Measurements from ENCODE around the gene TRAT1. TPM values are rescaled to one million over a fixed set of nuclear protein-coding genes. Genes with fewer than 3 reads are reported as not detected.
"Not testable (repeated sequence)": the region's sequence is repeated elsewhere in the genome, so short reads cannot be mapped to it uniquely, and the experiment has no call there.

TRAT1 gene
- total RNA-seq, 2 experiments from 2014 or later, result not detected

DNA sequence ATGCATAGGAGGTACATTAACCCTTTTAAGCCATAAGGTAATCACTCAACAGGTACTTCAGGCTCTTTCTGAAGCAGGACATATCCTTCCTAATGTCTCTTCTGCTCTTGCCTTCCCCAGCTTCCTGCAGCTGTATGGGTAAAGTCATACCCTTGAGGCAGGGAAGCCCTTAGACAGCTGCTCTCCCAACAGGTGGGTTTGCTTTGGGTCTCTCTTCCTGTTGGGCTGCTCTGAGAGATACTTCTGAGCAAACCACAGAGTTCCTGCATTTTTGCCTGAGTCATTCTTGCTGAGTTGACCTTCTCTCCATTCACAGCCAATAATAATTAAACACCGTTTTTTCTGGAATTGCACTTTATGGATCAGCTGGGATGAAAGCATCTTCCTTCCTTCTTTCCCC is 2.0 kb upstream of the TRAT1 start:
- H4K20me1 ChIP-seq (ENCODE audit: insufficient read depth, low read length), result no peaks in the 10 kb centered on the region
- H3K79me2 ChIP-seq (ENCODE audit: insufficient read depth, low read depth, low read length), result no peaks in the 10 kb centered on the region
- H3K27ac ChIP-seq (ENCODE audit: low read depth, low read length, poor library complexity, severe bottlenecking), result no peak overlapping the region
- H3K36me3 ChIP-seq (ENCODE audit: insufficient read depth, low read length), result no peaks in the 10 kb centered on the region
- H3K9me3 ChIP-seq (ENCODE audit: low read length), result no peaks in the 10 kb centered on the region
- no peak overlapping the region for H2AFZ ChIP-seq (ENCODE audit: low read length)
- TF ChIP-seq, protein P1, sequence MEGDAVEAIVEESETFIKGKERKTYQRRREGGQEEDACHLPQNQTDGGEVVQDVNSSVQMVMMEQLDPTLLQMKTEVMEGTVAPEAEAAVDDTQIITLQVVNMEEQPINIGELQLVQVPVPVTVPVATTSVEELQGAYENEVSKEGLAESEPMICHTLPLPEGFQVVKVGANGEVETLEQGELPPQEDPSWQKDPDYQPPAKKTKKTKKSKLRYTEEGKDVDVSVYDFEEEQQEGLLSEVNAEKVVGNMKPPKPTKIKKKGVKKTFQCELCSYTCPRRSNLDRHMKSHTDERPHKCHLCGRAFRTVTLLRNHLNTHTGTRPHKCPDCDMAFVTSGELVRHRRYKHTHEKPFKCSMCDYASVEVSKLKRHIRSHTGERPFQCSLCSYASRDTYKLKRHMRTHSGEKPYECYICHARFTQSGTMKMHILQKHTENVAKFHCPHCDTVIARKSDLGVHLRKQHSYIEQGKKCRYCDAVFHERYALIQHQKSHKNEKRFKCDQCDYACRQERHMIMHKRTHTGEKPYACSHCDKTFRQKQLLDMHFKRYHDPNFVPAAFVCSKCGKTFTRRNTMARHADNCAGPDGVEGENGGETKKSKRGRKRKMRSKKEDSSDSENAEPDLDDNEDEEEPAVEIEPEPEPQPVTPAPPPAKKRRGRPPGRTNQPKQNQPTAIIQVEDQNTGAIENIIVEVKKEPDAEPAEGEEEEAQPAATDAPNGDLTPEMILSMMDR (conservative IDR thresholded peaks at IDR 0.05; ENCODE audit: low read length), result no peak
- no peak for TF ChIP-seq EZH2phosphoT487 (IDR thresholded peaks at IDR 0.05; ENCODE audit: borderline replicate concordance, low read depth, low read length)
- H3K9me2 ChIP-seq (ENCODE audit: insufficient read depth, low read length), result no peaks in the 10 kb centered on the region
- intact Hi-C loops (cut with micrococcal nuclease; ENCODE audit: unreplicated experiment), result no loop called here
- CTCF ChIA-PET (ENCODE audit: unreplicated experiment), result no interaction called here
- no peak overlapping the region for H3K4me2 ChIP-seq (ENCODE audit: low read length)
- POLR2A ChIA-PET, result interaction anchor here (0.5 to 0.7 kb wide), 3 partner anchors 64 to 804 kb away, joined by 3 to 4 read pairs (median 3); no protein-coding TSS in a partner anchor
- H3K4me1 ChIP-seq (ENCODE audit: insufficient read depth, low read length, poor library complexity, severe bottlenecking), result no peaks in the 10 kb centered on the region
- no peak overlapping the region for H3K4me3 ChIP-seq (ENCODE audit: low read depth, low read length, poor library complexity, severe bottlenecking)
- DNase-seq (ENCODE audit: low spot score), result no peak
- no TSS peak for BruUV-seq (replicated peaks)

DNA sequence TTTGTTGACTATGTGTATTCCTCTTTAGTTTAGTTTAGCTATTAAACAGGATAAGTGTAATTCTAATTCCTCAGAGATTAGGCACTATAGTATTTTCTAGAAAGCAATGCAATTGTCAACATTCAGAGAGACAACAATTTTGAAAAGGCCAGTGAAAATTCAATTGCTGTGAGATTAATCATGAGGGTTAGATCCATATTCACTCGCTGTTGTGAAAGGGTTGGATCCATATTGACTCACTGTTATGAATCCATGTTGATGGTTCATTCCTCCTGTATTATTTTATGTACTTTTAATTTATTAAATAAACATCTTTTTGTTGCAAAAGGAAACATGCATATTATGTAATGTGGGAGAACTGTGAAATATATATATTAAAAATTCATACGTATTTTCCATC is 641 bp downstream of the TRAT1 start:
- Histone ChIP-seq H4K20me1 (ENCODE audit: insufficient read depth, low read length) (no peaks in the 10 kb centered on the region), H3K9me3 (ENCODE audit: low read length) (no peaks in the 10 kb centered on the region), H3K36me3 (ENCODE audit: insufficient read depth, low read length) (no peaks in the 10 kb centered on the region), H3K79me2 (ENCODE audit: insufficient read depth, low read depth, low read length) (no peaks in the 10 kb centered on the region), H3K4me3 (ENCODE audit: low read depth, low read length, poor library complexity, severe bottlenecking) (no peak overlapping the region), H3K9me2 (ENCODE audit: insufficient read depth, low read length) (no peaks in the 10 kb centered on the region), H3K27ac (ENCODE audit: low read depth, low read length, poor library complexity, severe bottlenecking) (no peak overlapping the region), H2AFZ (ENCODE audit: low read length) (no peak overlapping the region), H3K4me2 (ENCODE audit: low read length) (no peak overlapping the region), H3K4me1 (ENCODE audit: insufficient read depth, low read length, poor library complexity, severe bottlenecking) (no peaks in the 10 kb centered on the region)
- TF ChIP-seq, protein P1 (conservative IDR thresholded peaks at IDR 0.05; ENCODE audit: low read length), result no peak
- TF ChIP-seq EZH2phosphoT487 (IDR thresholded peaks at IDR 0.05; ENCODE audit: borderline replicate concordance, low read depth, low read length), result no peak
- no peak for DNase-seq (ENCODE audit: low spot score)
- intact Hi-C loops (cut with micrococcal nuclease; ENCODE audit: unreplicated experiment), result no loop called here
- CTCF ChIA-PET (ENCODE audit: unreplicated experiment), result no interaction called here
- POLR2A ChIA-PET, result no interaction called here
- BruUV-seq (replicated peaks), result no TSS peak

DNA sequence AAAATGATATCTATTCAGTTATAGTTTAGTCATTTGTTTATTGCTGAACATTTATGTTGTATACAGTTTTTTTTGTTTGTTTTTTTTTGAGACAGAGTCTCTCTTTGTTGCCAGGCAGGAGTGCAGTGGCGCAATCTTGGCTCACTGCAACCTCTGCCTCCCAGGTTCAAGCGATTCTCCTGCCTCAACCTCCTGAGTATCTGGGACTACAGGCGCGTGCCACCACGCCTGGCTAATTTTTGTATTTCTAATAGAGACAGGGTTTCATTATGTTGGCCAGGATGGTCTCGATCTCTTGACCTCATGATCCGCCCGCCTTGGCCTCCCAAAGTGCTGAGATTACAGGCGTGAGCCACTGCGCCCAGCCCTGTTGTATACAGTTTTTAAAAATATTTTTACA is 1.2 kb downstream of the TRAT1 start:
- H3K9me2 ChIP-seq (ENCODE audit: insufficient read depth, low read length); POLR2A ChIA-PET; H3K9me3 ChIP-seq (ENCODE audit: low read length); H3K4me2 ChIP-seq (ENCODE audit: low read length); H3K79me2 ChIP-seq (ENCODE audit: insufficient read depth, low read depth, low read length); intact Hi-C loops (cut with micrococcal nuclease; ENCODE audit: unreplicated experiment); H2AFZ ChIP-seq (ENCODE audit: low read length); H4K20me1 ChIP-seq (ENCODE audit: insufficient read depth, low read length); H3K27ac ChIP-seq (ENCODE audit: low read depth, low read length, poor library complexity, severe bottlenecking); H3K36me3 ChIP-seq (ENCODE audit: insufficient read depth, low read length); H3K4me3 ChIP-seq (ENCODE audit: low read depth, low read length, poor library complexity, severe bottlenecking); DNase-seq (ENCODE audit: low spot score); CTCF ChIA-PET (ENCODE audit: unreplicated experiment); H3K4me1 ChIP-seq (ENCODE audit: insufficient read depth, low read length, poor library complexity, severe bottlenecking); BruUV-seq (replicated peaks): not testable (repeated sequence)

Data from OCI-LY7 (cell line).